Liver (tissue), 9 donors: ENCODE results near the gene CR1. TPM values are rescaled to one million over a fixed set of nuclear protein-coding genes. Genes with fewer than 3 reads are reported as not detected.

Source experiments
- DNase-seq: peaks from one replicate; pipeline ENCODE4 v3.0.0-alpha.2; 2017; ENCODE audit warnings: low spot score
- H3K27ac ChIP-seq, 2 donors: one replicate each; pipeline ENCODE4 v1.7.0; 2013; ENCODE audit warnings: inconsistent platforms in 2 of 2, low read length in 2 of 2, control low read depth in 1 of 2, low read depth in 1 of 2, mild to moderate bottlenecking in 1 of 2
- H3K27me3 ChIP-seq, 4 donors: one replicate each; pipeline versions ENCODE4 v1.6.1 to v1.7.0; 2013; ENCODE audit warnings: low read length in 3 of 4, inconsistent platforms in 1 of 4, mild to moderate bottlenecking in 1 of 4, moderate library complexity in 1 of 4; ENCODE audit not compliant: control insufficient read depth in 4 of 4, insufficient read depth in 4 of 4
- H3K36me3 ChIP-seq, 4 donors: one replicate each; pipeline versions ENCODE4 v1.6.1 to v1.7.0; 2013; ENCODE audit warnings: low read length in 3 of 4, mild to moderate bottlenecking in 3 of 4, low read depth in 1 of 4, moderate library complexity in 1 of 4; ENCODE audit not compliant: control insufficient read depth in 4 of 4, insufficient read depth in 3 of 4
- H3K4me1 ChIP-seq, 4 donors: one replicate each; pipeline versions ENCODE4 v1.6.1 to v1.7.0; 2013; ENCODE audit warnings: low read length in 3 of 4, mild to moderate bottlenecking in 3 of 4, moderate library complexity in 1 of 4; ENCODE audit not compliant: control insufficient read depth in 4 of 4, insufficient read depth in 4 of 4
- H3K4me3 ChIP-seq, 3 donors: one replicate each; pipeline versions ENCODE4 v1.6.1 to v1.7.0; 2013; ENCODE audit warnings: low read length in 3 of 3, control low read depth in 1 of 3, low read depth in 1 of 3, mild to moderate bottlenecking in 1 of 3
- H3K9ac ChIP-seq, 2 donors: one replicate each; pipeline ENCODE4 v1.7.0; 2013; ENCODE audit warnings: low read length in 2 of 2, mild to moderate bottlenecking in 2 of 2, moderate library complexity in 2 of 2, control low read depth in 1 of 2, low read depth in 1 of 2
- H3K9me3 ChIP-seq, 4 donors: one replicate each; pipeline versions ENCODE4 v1.6.1 to v1.7.0; 2013; ENCODE audit warnings: low read length in 3 of 4; ENCODE audit not compliant: control insufficient read depth in 4 of 4
- EGR1 ChIP-seq, 2 donors: IDR thresholded peaks; 2 replicates each; pipeline ENCODE4 v1.6.1; 2016 to 2018; ENCODE audit warnings: antibody characterized with exemption in 2 of 2, low read depth in 2 of 2
- FOXA1 ChIP-seq: IDR thresholded peaks from 2 replicates; pipeline ENCODE4 v1.6.1; 2016; ENCODE audit warnings: antibody characterized with exemption
- HNF4A ChIP-seq, 2 donors: conservative IDR thresholded peaks; 2 replicates each; pipeline ENCODE4 v1.6.1; 2016; ENCODE audit warnings: antibody characterized with exemption in 2 of 2, mild to moderate bottlenecking in 2 of 2
- JUND ChIP-seq, 2 donors: IDR thresholded peaks; 2 replicates each; pipeline ENCODE4 v1.6.1; 2016; ENCODE audit warnings: antibody characterized with exemption in 2 of 2
- RAD21 ChIP-seq, 2 donors: IDR thresholded peaks; 2 replicates each; pipeline ENCODE4 v1.6.1; 2016; ENCODE audit warnings: antibody characterized with exemption in 2 of 2, mild to moderate bottlenecking in 2 of 2
- RXRA ChIP-seq, 2 donors: IDR thresholded peaks; 2 replicates each; pipeline ENCODE4 v1.6.1; 2017 to 2018; ENCODE audit warnings: antibody characterized with exemption in 2 of 2, mild to moderate bottlenecking in 1 of 2
- SP1 ChIP-seq: IDR thresholded peaks from 2 replicates; pipeline ENCODE4 v1.6.1; 2018; ENCODE audit warnings: antibody characterized with exemption, mild to moderate bottlenecking
- TAF1 ChIP-seq: conservative IDR thresholded peaks from 2 replicates; pipeline ENCODE4 v1.6.1; 2016; ENCODE audit warnings: antibody characterized with exemption, mild to moderate bottlenecking
- YY1 ChIP-seq: IDR thresholded peaks from 2 replicates; pipeline ENCODE4 v1.6.1; 2016; ENCODE audit warnings: antibody characterized with exemption, mild to moderate bottlenecking
- WGBS: extraction: QIAGEN DNeasy Blood & Tissue Kit; methylation state at CpG from one replicate; pipeline ENCODE4 v1.1.7; 2013; 5-methylcytosine and 5-hydroxymethylcytosine counted together
- polyA plus RNA-seq, 2 donors: library from polyadenylated mRNA; stranded (reverse) in 1 of 2; unstranded in 1 of 2; fragments of 200-250 nt in 1 of 2; fragments of >200 nt in 1 of 2; fragmentation: Nextera tagmentation in 1 of 2; extraction: Ambion mirVana in 1 of 2; gene quantifications; one replicate each; pipeline versions ENCODE4 v1.2.1 to v1.2.3, GENCODE V29; 2013 to 2015
- total RNA-seq, 2 donors: library from RNA; depleted of rRNA; stranded (reverse); fragments of >200 nt; gene quantifications; one replicate each; pipeline ENCODE4 v1.2.3, GENCODE V29; 2014
- TF ChIP-seq, protein P1 (sequence below): IDR thresholded peaks from 2 replicates; pipeline ENCODE4 v1.6.1; 2016; ENCODE audit warnings: antibody characterized with exemption, mild to moderate bottlenecking
- TF ChIP-seq, protein P2 (sequence below): IDR thresholded peaks from 2 replicates; pipeline ENCODE4 v1.6.1; 2016; ENCODE audit warnings: antibody characterized with exemption
- TF ChIP-seq, protein P3 (sequence below): IDR thresholded peaks from 2 replicates; pipeline ENCODE4 v1.6.1; 2016; ENCODE audit warnings: antibody characterized with exemption
- TF ChIP-seq, protein P4 (sequence below): IDR thresholded peaks from 2 replicates; pipeline ENCODE4 v1.6.1; 2016; ENCODE audit warnings: antibody characterized with exemption
- TF ChIP-seq, protein P5 (sequence below): fragments of 150-350 bp; IDR thresholded peaks from 2 replicates; pipeline ENCODE4 v1.5.1; 2017; ENCODE audit warnings: improper control_type of control experiment, low read depth, low read length; ENCODE audit not compliant: missing input control
- donor health status: healthy.
- donor health status: healthy.
- donor health status: healthy.
- donor health status: healthy.
- donor health status: healthy.

Gene CR1
- total and polyA plus RNA-seq, 4 donors = 0.78 to 16.7 (median 7.4) TPM

DNA sequence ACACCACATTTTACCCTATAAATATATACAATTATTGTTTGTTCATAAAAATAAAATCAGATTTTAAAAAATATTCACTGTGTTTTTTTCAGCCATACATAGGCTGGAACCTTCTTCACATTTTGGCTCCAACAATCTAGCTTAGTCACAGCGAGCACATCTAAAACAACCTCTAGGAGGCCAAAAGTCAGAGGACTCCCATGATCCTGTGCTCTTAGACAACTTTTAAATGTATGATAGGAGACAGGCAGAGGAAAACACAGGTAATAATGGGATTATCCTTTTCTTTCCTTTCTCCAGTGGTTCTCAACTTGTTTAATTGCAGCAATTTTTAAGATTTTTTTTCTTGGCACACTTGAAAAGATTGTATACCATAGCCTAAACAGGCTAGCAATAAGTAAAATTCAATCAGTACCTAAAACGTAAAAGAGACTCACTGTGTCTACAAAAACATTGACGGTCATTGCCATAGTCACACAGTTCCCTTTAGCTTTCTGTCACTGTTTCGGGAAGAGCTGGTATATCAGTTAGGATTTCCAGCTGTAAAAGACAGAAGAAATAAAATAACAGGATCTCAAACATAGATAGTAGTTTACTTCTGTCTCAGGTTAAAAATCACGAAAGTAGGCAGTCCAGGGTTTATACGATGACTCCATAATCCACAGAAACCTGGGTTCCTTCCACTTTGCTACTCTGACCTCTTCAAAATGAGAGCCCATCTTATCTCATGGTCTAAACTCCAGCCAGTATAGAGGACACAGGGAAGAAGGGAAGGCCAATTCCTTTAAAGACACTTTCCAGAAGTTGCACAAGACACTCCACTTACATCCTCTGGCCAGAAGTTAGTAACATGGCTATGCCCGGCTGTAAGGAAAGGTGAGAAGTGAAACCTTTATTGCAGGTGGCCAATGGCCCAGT, 109.7 kb downstream of the CR1 start:
- Histone ChIP-seq H3K9me3 (no peaks in the 10 kb centered on the region), H3K27me3 (no peaks in the 10 kb centered on the region), H3K4me3 (no peak overlapping the region), H3K27ac (no peak overlapping the region), H3K36me3 (no peaks in the 10 kb centered on the region), H3K9ac (no peak overlapping the region), H3K4me1 (no peaks in the 10 kb centered on the region)
- no peak for DNase-seq
- TF ChIP-seq EGR1 (IDR thresholded peaks at IDR 0.05; ENCODE audit: low read depth in 2 of 2) = no peak
- TF ChIP-seq RAD21 (IDR thresholded peaks at IDR 0.05) = no peak
- no peak for TF ChIP-seq YY1
- TF ChIP-seq HNF4A (conservative IDR thresholded peaks at IDR 0.05) = no peak
- TF ChIP-seq, protein P1, sequence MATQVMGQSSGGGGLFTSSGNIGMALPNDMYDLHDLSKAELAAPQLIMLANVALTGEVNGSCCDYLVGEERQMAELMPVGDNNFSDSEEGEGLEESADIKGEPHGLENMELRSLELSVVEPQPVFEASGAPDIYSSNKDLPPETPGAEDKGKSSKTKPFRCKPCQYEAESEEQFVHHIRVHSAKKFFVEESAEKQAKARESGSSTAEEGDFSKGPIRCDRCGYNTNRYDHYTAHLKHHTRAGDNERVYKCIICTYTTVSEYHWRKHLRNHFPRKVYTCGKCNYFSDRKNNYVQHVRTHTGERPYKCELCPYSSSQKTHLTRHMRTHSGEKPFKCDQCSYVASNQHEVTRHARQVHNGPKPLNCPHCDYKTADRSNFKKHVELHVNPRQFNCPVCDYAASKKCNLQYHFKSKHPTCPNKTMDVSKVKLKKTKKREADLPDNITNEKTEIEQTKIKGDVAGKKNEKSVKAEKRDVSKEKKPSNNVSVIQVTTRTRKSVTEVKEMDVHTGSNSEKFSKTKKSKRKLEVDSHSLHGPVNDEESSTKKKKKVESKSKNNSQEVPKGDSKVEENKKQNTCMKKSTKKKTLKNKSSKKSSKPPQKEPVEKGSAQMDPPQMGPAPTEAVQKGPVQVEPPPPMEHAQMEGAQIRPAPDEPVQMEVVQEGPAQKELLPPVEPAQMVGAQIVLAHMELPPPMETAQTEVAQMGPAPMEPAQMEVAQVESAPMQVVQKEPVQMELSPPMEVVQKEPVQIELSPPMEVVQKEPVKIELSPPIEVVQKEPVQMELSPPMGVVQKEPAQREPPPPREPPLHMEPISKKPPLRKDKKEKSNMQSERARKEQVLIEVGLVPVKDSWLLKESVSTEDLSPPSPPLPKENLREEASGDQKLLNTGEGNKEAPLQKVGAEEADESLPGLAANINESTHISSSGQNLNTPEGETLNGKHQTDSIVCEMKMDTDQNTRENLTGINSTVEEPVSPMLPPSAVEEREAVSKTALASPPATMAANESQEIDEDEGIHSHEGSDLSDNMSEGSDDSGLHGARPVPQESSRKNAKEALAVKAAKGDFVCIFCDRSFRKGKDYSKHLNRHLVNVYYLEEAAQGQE = no peak
- TF ChIP-seq, protein P2, sequence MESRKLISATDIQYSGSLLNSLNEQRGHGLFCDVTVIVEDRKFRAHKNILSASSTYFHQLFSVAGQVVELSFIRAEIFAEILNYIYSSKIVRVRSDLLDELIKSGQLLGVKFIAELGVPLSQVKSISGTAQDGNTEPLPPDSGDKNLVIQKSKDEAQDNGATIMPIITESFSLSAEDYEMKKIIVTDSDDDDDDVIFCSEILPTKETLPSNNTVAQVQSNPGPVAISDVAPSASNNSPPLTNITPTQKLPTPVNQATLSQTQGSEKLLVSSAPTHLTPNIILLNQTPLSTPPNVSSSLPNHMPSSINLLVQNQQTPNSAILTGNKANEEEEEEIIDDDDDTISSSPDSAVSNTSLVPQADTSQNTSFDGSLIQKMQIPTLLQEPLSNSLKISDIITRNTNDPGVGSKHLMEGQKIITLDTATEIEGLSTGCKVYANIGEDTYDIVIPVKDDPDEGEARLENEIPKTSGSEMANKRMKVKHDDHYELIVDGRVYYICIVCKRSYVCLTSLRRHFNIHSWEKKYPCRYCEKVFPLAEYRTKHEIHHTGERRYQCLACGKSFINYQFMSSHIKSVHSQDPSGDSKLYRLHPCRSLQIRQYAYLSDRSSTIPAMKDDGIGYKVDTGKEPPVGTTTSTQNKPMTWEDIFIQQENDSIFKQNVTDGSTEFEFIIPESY = no peak
- TF ChIP-seq, protein P3, sequence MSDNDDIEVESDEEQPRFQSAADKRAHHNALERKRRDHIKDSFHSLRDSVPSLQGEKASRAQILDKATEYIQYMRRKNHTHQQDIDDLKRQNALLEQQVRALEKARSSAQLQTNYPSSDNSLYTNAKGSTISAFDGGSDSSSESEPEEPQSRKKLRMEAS = no peak
- no peak for TF ChIP-seq SP1
- TF ChIP-seq RXRA (IDR thresholded peaks at IDR 0.05) = no peak
- TF ChIP-seq, protein P4, sequence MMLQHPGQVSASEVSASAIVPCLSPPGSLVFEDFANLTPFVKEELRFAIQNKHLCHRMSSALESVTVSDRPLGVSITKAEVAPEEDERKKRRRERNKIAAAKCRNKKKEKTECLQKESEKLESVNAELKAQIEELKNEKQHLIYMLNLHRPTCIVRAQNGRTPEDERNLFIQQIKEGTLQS = no peak
- no peak for TF ChIP-seq JUND (IDR thresholded peaks at IDR 0.05)
- TF ChIP-seq, protein P5, sequence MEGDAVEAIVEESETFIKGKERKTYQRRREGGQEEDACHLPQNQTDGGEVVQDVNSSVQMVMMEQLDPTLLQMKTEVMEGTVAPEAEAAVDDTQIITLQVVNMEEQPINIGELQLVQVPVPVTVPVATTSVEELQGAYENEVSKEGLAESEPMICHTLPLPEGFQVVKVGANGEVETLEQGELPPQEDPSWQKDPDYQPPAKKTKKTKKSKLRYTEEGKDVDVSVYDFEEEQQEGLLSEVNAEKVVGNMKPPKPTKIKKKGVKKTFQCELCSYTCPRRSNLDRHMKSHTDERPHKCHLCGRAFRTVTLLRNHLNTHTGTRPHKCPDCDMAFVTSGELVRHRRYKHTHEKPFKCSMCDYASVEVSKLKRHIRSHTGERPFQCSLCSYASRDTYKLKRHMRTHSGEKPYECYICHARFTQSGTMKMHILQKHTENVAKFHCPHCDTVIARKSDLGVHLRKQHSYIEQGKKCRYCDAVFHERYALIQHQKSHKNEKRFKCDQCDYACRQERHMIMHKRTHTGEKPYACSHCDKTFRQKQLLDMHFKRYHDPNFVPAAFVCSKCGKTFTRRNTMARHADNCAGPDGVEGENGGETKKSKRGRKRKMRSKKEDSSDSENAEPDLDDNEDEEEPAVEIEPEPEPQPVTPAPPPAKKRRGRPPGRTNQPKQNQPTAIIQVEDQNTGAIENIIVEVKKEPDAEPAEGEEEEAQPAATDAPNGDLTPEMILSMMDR = no peak
- no peak for TF ChIP-seq TAF1
- WGBS = 93% methylated on average over 7 of the region's 7 CpGs

DNA sequence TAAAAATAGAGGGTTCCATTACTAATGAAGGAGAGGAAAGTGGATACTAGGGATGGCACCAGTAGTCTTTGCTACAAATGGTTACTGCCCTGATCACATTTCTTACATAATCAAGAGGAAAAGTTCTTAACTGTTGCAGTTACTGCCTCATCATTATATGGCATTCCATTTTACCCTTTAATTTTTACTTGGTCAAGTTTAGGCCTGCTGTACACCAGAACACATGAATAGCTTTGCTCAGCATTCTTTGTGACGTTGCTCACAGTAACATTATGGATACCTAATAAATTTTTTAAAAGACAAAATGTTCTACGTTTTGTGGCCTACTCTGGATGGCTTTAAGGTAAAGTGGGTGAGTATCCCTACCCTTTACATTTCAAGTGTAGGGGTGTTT, 110.4 kb downstream of the CR1 start:
- Histone ChIP-seq H3K36me3 (no peaks in the 10 kb centered on the region), H3K27me3 (no peaks in the 10 kb centered on the region), H3K9me3 (no peaks in the 10 kb centered on the region), H3K9ac (no peak overlapping the region), H3K4me1 (no peaks in the 10 kb centered on the region), H3K27ac (no peak overlapping the region), H3K4me3 (no peak overlapping the region)
- WGBS = 91% methylated on average over 2 of the region's 2 CpGs
- no peak for DNase-seq
- TF ChIP-seq, protein P2 = no peak
- TF ChIP-seq, protein P3 = no peak
- TF ChIP-seq TAF1 (no peak), YY1 (no peak), FOXA1 (no peak), JUND (IDR thresholded peaks at IDR 0.05) (no peak), EGR1 (IDR thresholded peaks at IDR 0.05; ENCODE audit: low read depth in 2 of 2) (no peak), SP1 (no peak)
- TF ChIP-seq, protein P5 = no peak
